HG02885 (cell line): ENCODE data around the gene PCYT1A.

Experiments
- ATAC-seq: cut with Tn5 transposase; IDR thresholded peaks from one replicate; pipeline ENCODE4 v1.9.1; 2021; ENCODE audit warnings: mild to moderate bottlenecking; ENCODE audit not compliant: unreplicated experiment, poor library complexity

Gene PCYT1A

GRCh38 chr3:196240424-196240823, 47.1 kb downstream of the PCYT1A start:
- no peak for ATAC-seq

GRCh38 chr3:196238612-196239560, 48.6 kb downstream of the PCYT1A start:
- ATAC-seq: no peak

- ATAC-seq: no peak
These were observed 50.3 kb downstream of the PCYT1A start for GRCh38 chr3:196237203-196237602.

GRCh38 chr3:196236223-196236622, 51.3 kb downstream of the PCYT1A start:
- no peak for ATAC-seq

GRCh38 chr3:196235452-196236122, 51.9 kb downstream of the PCYT1A start:
- ATAC-seq: no peak

GRCh38 chr3:196232882-196233251, 54.7 kb downstream of the PCYT1A start:
- ATAC-seq: no peak

- peak; percentile 52 for ATAC-seq
These were observed 55.2 kb downstream of the PCYT1A start for GRCh38 chr3:196232154-196232881.

- ATAC-seq: no peak
These were observed 59.7 kb downstream of the PCYT1A start for GRCh38 chr3:196227629-196228493.

- ATAC-seq: no peak
These were observed 60.4 kb downstream of the PCYT1A start for GRCh38 chr3:196227121-196227561.

- no peak for ATAC-seq
These were observed 61.7 kb downstream of the PCYT1A start for GRCh38 chr3:196225763-196226364.

GRCh38 chr3:196225086-196225485, 62.4 kb downstream of the PCYT1A start:
- ATAC-seq: no peak

GRCh38 chr3:196222876-196223595, 64.5 kb downstream of the PCYT1A start:
- ATAC-seq: no peak

- no peak for ATAC-seq
These were observed 66.5 kb downstream of the PCYT1A start for GRCh38 chr3:196220991-196221390.

GRCh38 chr3:196220587-196220986, 66.9 kb downstream of the PCYT1A start:
- no peak for ATAC-seq

GRCh38 chr3:196219970-196220311, 67.6 kb downstream of the PCYT1A start:
- ATAC-seq: no peak

- ATAC-seq: peak; percentile 71
These were observed 68.1 kb downstream of the PCYT1A start for GRCh38 chr3:196219194-196219969.

- ATAC-seq: no peak
These were observed 69.3 kb downstream of the PCYT1A start for GRCh38 chr3:196218155-196218712.
